Measurements from ENCODE around the gene SNCA.

GRCh38 chr4:89765966-89766365 lies 71.0 kb downstream of the SNCA start:
- no peak for TF ChIP-seq MAX (IDR thresholded peaks at IDR 0.05)
- TF ChIP-seq TCF12 (IDR thresholded peaks at IDR 0.05; ENCODE audit: low read depth): no peak
- no peak for TF ChIP-seq RAD21 (IDR thresholded peaks at IDR 0.05; ENCODE audit: low read depth)
- TF ChIP-seq EGR1 (IDR thresholded peaks at IDR 0.05): no peak
- no peak for TF ChIP-seq REST (IDR thresholded peaks at IDR 0.05; ENCODE audit: low read depth)
- TF ChIP-seq YY1 (IDR thresholded peaks at IDR 0.05; ENCODE audit: low read depth): no peak
- TF ChIP-seq NFIC (IDR thresholded peaks at IDR 0.05): no peak
- no peak for TF ChIP-seq USF1 (IDR thresholded peaks at IDR 0.05)
